Activated CD4-positive, alpha-beta T cell treated with anti-CD3 and anti-CD28 coated beads for 1 hour (primary cell): ENCODE measurements around the gene AFF2.
"Not testable (repeated sequence)": the region's sequence is repeated elsewhere in the genome, so short reads cannot be mapped to it uniquely, and the experiment has no call there.

Source experiments
- DNase-seq: peaks from one replicate; pipeline ENCODE4 v3.0.0-alpha.2; 2020

AFF2 gene

DNA sequence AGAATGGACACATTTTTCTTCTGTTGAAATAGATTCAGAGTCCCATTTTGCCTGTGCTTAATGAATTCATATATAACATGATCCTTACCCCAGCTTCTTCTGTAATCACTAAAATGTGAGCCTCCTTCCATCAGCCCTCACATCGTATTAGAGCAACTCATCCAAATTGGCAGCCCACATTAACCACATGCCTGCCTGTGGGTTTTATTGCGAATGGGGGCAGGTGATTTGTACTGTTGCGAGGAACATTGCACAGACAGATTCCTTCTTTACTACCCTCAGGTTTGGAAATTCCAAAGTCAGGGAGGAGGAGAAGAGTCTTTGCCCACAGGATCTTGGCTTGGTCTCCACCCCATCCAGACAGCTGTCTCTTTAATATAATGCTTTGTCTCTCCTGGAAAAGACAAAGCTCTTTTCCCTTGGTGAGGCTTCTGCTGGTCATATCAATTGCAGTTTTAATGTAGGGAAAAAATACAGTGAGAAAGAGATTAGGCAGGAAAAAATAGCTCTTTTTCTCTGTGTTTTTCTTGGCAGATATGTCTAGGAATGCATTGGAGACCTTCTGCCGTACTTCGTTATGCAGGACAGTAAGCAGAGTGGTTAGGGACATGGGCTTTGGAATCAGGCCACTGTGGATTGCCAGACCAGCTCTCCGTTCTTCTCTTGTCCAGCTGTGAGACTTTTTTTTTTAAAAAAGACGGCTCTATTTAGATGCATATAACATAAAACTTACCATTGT is 371.2 kb downstream of the AFF2 start:
- no peak for DNase-seq

DNA sequence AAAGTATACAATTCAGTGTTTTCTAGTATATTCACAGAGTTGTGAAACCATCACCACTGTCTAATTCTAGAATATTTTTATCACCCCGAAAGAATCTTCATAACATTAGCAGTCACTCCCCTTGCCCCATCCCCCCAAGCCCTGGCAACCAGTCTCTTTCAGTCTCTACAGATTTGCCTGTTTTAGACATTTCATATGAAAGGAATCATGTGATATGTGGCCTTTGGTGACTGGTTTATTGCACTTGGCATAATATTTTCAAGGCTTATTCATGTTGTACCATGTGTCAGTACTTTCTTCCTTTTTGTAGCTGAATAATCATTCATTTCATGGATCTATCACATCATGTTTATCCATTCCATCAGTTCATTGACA is 371.7 kb downstream of the AFF2 start:
- no peak for DNase-seq

DNA sequence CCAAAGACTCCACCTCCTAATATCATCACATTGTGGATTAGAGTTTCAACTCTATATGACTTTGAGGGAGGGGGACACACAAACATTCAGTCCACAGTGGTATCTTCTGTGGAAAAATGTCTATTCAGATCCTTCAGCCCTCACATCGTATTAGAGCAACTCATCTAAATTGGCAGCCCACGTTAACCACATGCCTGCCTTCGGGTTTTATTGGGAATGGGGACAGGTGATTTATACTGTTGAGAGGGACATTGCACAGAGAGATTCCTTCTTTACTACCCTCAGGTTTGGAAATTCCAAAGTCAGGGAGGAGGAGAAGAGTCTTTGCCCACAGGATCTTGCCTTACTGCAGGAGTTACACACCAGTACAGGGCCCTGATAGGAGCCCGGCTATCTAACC is 372.5 kb downstream of the AFF2 start:
- no peak for DNase-seq

DNA sequence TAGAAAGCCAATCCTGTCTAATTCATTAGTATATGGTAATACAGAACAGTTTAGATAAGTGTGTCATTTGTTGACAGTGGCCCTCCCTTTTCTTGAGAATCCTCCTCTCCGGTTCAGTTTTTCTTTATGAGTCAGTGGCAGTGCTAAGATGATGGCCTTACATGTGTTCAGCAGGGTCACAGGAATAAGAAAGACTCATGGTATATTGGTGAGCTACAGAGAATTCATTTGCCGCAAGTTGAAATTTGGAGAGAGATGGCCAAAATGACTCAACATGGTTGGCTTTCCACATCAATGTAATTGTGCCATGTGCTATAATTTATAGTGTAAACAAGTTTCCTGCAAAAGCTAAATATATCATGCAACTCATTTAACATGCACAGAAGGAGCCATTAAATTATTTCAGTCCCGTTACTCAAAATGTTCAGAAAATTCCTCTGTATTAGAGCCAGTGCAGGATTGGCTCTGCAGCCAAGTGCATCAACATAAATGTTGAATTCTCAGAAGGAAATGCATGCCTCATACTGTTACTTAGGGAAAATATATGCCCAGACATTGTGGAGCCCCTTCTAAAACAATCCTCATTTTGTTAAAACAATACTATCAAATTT is 374.3 kb downstream of the AFF2 start:
- DNase-seq = no peak

DNA sequence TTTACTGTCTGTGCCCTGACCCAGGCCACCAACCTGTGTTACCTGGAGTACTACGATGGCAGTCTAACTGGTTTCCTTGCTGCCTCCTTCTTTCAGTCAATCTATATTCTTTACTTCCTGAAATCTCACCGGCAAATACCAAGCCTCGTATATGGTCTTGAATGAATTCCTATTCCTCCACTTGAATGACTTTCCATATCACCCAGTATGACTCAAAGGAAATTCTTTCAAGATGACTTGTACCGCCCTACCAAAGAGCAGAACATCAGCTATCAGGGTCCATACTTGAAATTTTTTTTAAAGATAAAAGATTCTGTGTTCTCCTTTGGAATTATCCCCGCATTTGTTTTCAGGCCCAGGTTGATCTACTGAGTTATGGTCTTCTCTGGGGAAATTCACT is 378.0 kb downstream of the AFF2 start:
- no peak for DNase-seq

DNA sequence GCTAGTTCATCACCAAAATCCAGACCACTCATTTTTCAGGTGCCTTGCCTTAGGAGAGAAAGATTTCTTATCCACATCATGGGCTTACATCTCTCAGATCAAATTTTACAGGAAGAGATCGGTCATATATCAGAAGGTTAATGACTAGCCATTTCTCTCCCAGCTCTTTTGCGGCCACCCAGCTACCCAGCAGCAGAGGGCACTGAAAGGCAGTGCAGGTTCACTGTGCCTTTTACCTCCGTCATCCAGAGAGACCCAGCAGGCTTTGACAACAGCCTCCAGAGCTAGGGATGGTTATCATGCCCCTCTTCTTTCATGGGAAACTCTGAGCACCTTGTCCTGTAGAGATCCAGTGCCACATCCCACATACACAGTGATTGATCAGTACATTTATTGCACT is 384.8 kb downstream of the AFF2 start:
- no peak for DNase-seq

DNA sequence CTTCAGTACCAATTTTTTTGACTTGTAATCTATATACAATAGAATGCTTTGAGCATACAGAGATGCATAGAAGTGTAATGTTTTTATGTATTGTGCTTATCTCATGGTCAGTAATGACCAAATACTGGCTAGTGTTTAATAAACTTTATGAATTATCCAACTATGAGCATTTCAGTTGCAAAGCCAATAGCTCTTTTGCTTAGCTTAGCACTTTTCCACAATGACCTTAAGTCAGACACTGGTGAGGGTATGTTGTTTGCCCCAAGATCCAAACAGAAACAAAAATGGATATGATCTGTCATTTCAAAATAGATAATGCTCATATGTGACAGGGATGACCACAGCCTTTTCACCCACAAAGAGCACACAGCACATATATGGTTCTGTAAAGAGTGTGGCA is 393.0 kb downstream of the AFF2 start:
- DNase-seq = no peak

DNA sequence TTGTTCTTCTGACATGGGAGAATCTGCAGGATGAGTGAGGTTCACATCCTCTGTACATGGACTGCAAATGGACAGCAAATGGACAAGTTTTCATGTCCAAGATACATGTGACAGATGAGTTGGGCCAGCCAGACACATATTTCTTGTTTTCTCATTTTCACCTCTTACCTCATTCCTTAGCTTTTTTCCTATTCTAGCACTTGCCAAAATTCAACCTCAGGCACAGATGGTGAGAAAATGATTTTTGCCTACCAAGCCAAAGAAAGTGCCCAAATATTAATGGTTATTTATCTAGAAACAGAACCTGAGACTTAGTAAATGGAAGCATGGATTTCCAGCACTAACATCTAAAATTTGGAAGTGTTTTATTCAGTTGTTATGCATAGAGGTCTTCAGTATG is 402.2 kb downstream of the AFF2 start:
- no peak for DNase-seq

DNA sequence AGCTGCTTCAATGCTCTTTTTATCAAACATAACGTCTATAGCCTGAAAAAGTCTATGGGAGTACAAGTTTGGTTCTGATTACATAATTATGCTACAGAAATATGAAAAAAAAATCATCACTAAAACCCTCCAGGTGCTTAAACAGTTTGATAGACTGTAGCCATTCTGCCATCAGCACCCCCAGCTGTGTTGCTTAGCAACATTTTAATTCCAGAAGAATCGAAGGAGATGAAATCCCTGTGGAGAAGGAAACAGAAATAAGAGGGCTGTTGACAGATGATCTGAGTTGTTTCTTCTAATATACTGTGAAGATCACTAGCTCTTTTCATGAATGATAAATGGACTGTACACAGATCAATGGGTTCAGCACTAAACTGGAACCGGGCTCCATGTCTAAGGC is 402.8 kb downstream of the AFF2 start:
- DNase-seq = no peak

DNA sequence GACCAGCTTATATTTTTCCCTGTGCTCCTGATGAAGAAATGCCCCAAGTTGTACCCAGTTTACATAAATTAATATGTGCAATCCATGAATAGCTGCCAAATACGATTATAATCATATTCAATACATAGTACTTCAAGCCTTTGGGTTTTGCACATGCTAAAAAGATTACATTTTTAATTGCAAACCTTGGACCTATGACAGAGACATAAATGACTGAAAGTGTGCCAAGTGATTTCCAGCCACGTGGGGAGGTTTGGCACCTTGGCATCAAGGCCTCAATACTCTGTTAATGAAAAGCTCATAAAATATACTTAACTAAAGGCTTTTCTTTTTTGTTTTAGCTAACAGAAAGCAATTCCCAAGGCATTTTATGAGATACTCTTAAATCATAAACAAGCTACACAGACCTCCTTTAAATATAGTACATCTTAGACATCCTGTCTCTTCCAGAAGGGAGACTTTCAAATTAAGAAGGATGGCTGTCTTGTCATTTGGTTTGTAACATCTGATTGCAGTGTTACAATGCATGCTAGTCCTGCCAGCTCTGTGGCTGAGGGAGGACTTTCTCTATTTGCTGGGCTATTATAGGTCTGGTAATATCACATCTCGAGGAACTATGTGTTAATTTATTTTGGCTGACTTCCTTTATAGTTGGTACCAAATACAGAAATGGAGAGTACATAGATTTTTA is 404.1 kb downstream of the AFF2 start:
- no peak for DNase-seq

DNA sequence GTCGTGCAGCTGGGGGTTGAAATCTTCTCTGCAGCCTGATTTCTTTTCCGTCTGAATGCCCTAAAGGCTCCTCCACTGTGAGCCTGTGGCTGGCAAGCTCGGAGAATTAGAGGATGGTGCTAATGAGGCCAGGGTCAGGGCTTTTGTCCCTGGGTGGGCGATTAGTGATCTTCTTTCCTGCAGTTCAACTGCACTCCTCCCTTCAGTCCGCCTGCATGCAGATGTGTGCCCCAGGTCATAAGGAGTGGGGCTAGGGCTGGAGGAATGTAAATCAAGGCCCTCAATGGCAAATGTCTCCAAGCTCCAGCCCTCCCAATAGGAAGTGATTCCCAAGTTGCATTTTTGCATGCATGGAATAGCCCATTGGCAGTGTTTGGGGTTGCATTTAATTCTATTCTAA is 405.0 kb downstream of the AFF2 start:
- DNase-seq = no peak

DNA sequence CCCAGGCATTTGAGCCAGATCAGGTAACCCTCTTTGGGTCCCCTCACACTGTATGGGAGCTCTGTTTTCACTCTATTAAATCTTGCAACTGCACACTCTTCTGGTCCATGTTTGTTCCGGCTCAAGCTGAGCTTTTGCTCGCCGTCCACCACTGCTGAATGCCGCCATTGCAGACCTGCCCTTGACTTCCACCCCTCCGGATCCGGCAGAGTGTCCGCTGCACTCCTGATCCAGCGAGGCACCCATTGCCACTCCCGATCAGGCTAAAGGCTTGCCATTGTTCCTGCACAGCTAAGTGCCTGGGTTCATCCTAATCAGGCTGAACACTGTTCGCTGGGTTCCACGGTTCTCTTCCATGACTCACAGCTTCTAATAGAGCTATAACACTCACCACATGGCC is 406.2 kb downstream of the AFF2 start:
- not testable (repeated sequence) for DNase-seq

DNA sequence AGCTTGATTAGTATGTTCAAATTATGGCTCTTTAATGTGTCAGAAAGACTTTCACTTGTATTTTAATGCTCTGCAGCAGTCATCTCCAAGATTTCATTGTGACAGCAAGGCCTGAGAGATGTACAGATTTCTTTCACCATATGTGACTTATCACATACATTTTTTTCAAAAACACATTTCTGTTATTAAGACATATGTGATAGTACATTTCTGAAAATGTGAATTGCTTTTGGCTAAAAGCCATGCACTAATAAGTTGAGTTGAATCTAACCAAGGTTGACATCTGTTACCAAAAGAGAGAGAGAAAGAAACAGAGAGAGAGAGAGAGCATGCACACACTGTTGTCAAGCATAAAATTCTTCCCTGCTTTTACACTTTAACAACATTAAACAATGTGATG is 409.3 kb downstream of the AFF2 start:
- DNase-seq = no peak

DNA sequence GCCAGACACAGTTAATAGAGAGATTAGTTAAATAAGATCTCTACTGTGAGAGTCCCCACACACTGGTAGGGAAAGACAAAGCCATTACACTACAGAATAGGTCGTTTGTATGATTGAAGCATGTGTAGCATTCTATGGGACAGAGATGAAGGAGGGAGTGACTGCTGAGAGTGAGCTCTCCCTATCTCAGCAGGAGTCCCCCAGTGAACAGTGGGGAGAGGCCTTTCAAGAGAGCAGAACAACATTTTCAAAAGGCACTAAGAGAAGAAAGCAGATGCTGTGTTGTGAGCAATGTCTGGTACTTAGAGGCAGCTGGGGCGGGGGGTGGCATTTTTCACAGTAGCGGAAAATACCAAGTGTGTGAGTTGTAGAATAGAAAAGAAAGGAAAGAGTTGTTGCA is 413.6 kb downstream of the AFF2 start:
- no peak for DNase-seq

DNA sequence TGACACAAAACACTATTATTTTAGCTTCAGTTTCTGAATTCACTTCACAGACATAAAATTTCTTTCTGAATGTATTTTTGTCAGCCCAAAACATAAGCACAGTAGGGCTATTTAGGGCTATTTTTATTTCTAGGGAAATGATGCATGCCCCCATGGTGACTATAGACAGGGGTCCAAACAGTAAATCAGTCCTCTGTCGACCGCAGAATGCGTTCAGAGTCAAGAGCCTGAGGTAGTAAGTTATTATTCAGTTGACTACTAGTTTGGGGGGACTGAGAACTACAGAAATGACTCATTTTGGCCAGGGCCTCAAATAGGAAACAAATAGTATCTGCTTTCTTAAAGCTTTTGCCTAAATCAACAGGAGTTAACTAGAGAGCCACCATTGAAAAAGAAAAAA is 414.4 kb downstream of the AFF2 start:
- DNase-seq = no peak

DNA sequence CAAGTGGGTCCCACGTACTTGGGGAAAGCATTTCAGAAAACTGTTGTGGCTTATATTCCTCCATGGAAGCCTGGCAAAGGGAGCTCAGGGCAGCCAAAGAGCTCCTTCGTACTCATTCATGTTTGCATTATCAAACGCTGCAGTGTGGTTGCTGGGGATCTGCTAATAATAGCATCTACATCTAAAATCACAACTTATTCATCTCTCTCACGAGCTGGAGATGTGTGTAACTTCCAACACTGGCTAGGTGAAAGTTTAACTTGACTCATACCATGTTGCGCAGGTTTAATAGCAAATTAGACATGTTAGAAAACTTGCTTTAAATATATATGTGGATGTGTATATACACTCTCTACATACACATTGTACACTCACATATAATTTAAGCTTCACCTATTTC is 415.1 kb downstream of the AFF2 start:
- DNase-seq = no peak

DNA sequence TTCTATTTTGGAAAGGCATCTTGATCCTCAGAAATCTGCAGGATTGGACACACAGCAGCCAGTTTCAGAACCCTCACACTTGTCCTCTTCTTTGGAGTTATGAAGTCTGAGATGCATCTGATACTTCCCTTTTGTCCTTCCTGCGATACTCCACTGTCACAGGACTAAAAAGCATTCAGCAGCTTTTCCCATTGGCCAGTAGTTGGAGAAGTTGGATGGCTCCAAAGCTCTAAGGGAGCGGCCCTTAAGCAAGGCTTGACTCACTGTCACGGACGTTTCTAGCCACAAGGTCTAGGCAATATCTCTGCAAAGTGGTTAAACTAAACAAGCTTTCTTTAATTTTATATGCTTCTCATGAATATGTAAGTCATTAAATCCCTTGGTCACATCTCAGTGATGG is 417.0 kb downstream of the AFF2 start:
- no peak for DNase-seq

DNA sequence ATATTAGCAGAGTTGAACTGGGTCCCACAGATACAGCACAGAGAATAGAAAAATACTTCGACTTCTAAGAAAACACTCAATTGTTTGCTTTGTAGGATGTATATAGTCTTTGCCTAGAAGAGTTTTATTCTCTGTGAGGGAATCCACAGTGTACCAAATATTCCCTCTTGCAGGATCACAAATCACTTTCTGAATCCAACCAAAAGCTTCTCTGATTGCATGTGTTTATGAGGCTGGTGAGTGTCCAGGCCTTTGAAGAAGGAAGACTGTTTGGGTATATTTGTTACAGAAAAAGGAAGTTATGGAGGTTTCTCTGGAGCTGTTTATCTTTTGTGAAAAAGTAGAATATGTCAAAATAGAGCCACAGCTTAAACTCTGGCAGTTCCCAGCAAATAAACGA is 423.2 kb downstream of the AFF2 start:
- no peak for DNase-seq

DNA sequence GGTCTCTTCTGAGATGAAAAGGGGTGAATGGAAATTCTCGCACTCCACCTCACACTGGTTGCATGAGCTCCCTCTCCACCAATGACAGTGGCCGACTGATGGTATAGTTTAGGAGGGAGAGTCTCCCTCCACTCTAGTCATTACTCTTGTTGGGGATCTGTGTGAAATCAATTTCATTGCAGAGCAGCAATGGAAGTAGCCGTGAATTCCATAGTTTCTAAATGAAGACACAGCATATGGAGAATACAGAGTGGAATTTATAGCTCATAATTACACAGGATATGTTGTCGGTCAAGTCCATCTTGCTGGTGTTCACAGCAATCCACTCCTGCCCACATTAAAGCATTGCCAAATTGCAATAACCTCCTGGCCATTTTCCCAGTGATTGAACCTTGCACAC is 426.0 kb downstream of the AFF2 start:
- no peak for DNase-seq

DNA sequence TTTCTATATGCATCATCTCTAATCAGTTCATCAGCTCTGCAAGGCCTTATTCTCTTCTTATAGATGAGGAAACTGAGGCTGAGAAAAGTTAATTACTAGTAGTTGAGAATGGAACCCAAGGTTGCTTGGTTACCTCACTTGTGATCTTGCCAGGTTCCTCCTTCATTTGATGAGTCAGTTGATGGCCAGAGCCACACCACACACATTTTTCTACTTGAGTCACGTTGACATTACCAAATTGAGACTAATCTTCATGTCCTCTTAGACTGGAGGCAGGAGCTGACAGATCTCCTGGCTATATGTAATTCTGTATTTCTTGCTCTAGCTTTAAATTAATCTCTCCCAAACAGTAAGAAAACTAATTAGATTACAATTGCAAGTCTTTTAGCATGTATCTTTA is 428.4 kb downstream of the AFF2 start:
- no peak for DNase-seq

DNA sequence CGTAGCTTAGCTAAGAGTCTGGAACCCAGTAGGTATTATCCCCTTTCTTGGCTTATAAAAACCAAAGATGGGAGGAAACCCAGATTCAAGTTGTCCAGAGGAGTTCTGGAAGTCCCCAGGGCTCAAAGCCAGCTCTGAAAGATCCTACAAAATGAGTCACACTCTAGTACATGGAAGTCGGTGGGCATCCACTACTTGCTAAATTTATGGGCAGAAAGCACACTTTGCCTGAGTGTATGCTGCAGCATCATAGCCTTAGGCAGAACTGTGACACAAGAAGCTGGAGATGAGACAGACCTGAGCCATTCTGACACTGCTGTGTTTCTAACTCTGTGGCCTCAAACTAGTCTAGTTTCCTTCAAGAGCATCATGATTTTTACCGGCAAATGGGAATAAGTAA is 429.3 kb downstream of the AFF2 start:
- DNase-seq = no peak

DNA sequence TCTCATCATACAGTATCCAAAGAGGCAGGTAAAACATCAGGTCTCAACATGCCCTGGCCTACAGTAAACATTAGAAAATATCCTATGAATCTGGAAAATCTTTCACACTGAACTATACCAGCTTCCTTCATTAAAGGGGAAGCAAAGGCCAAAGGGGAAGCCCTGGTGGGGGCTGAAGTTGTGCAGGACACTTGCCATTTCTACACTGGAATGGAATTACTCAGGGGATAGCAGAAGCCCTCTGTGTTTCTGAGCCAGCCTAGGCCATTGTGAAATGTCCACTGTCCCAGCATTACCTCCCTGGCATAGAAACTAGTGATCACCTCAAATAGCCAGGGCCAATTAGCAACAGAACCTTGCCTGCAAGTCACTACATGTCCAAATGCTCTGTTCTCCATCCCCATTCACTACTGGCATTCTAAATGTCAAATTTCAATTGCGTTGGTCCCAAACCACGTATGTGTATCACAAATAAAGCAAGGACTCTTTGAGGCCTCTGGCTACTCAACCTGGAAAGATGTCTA is 429.9 kb downstream of the AFF2 start:
- no peak for DNase-seq

DNA sequence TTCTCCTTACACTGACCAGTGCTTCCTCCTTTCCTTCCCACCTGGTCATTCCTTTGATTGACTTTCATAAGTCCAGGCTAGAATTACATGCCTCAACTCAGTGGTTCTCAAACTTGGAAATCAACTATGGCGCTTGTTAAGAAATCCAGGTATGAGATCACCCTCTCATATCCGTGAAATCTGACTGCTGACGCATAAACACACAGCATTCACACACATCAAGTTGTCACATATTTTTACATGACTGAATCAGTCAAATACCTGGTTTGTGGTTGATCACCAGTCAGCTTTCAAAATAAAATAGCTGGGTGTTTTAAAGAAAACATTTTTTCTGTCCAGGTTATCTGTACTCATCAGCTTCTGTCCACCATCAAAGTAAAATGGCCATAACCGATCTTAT is 433.5 kb downstream of the AFF2 start:
- DNase-seq = no peak

DNA sequence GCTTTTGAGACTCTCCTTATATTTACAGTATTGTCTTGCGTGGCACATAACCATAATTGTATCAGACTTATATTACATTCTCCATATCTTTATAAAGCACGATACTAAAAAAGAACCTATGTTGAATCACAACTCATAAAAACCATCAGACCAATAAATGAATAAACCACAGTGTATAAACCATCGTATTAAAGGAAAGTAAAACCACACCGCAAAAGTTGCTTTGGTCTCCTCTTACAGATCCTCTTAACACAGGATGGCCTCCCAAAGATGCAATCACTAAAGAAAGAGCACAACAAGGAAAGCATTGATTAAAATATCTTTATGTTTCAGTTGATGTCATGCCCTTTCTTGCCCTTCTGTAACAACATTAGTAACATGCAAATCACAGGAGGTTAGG is 437.9 kb downstream of the AFF2 start:
- DNase-seq = no peak
